Karpas-422 (cell line): ENCODE results near the gene UGT2B10. TPM values are rescaled to one million over a fixed set of nuclear protein-coding genes. Genes with fewer than 3 reads are reported as not detected.
"Not testable (repeated sequence)": the region's sequence is repeated elsewhere in the genome, so short reads cannot be mapped to it uniquely, and the experiment has no call there.

ENCODE experiments used
- DNase-seq: peaks from one replicate; pipeline ENCODE4 v3.0.0-alpha.2; 2015
- H2AFZ ChIP-seq: fragments of 200-600 bp; sonication (generic); 2 replicates; pipeline ENCODE4 v1.6.1; 2014; ENCODE audit warnings: antibody characterized with exemption, low read length, mixed read lengths
- H3K27ac ChIP-seq: fragments of 200-600 bp; sonication (generic); 2 replicates; pipeline ENCODE4 v1.5.1; 2014; ENCODE audit warnings: mild to moderate bottlenecking, low read length, moderate library complexity
- H3K27me3 ChIP-seq: fragments of 200-600 bp; sonication (generic); 2 replicates; pipeline ENCODE4 v1.6.1; 2014; ENCODE audit warnings: low read length, mixed read lengths
- H3K36me3 ChIP-seq: fragments of 200-600 bp; sonication (generic); 2 replicates; pipeline ENCODE4 v1.6.1; 2014; ENCODE audit warnings: low read length, mixed read lengths; ENCODE audit not compliant: insufficient read depth
- H3K4me1 ChIP-seq: fragments of 200-600 bp; sonication (generic); 2 replicates; pipeline ENCODE4 v1.6.1; 2014; ENCODE audit warnings: mild to moderate bottlenecking, low read length, mixed read lengths
- H3K4me2 ChIP-seq: fragments of 200-600 bp; sonication (generic); 2 replicates; pipeline ENCODE4 v1.6.1; 2014; ENCODE audit warnings: low read length, low read depth, mild to moderate bottlenecking; ENCODE audit not compliant: poor library complexity, severe bottlenecking
- H3K4me3 ChIP-seq: fragments of 200-600 bp; sonication (generic); 2 replicates; pipeline ENCODE4 v1.5.1; 2014; ENCODE audit warnings: mild to moderate bottlenecking, antibody characterized with exemption, low read length, mixed read lengths
- H3K79me2 ChIP-seq: fragments of 200-600 bp; sonication (generic); 2 replicates; pipeline ENCODE4 v1.6.1; 2014; ENCODE audit warnings: mild to moderate bottlenecking, low read length, mixed read lengths
- H3K9ac ChIP-seq: fragments of 200-600 bp; sonication (generic); 2 replicates; pipeline ENCODE4 v1.6.0; 2014; ENCODE audit warnings: low read length
- H3K9me2 ChIP-seq: fragments of 200-600 bp; sonication (generic), shearing (Covaris generic); replicated peaks from 2 replicates; pipeline ENCODE4 v1.6.0; 2014; ENCODE audit warnings: mild to moderate bottlenecking, low read length, moderate library complexity; ENCODE audit not compliant: insufficient read depth
- H3K9me3 ChIP-seq: fragments of 300-700, 200-600 bp; sonication (generic); 2 replicates; pipeline ENCODE4 v1.6.1; 2014; ENCODE audit warnings: low read length, mixed read lengths
- H4K20me1 ChIP-seq: fragments of 200-600 bp; sonication (generic); 2 replicates; pipeline ENCODE4 v1.6.1; 2014; ENCODE audit warnings: mild to moderate bottlenecking, antibody characterized with exemption, low read length, low read depth; ENCODE audit not compliant: insufficient read depth
- total RNA-seq: library from RNA; depleted of rRNA; stranded (reverse); fragments of >200 nt; shearing (Covaris generic); gene quantifications from 2 replicates; pipeline ENCODE4 v1.2.3, GENCODE V29; 2014; ENCODE audit warnings: low replicate concordance

The UGT2B10 gene
- total RNA-seq, 1 experiment from 2014 or later = not detected

GRCh38 chr4:68810919-68811318 is 4.9 kb upstream of the UGT2B10 start:
- Histone ChIP-seq H3K4me2 (no peak overlapping the region), H3K9me3 (no peaks in the 10 kb centered on the region), H3K79me2 (no peaks in the 10 kb centered on the region), H3K27ac (no peak overlapping the region), H3K36me3 (no peaks in the 10 kb centered on the region), H3K27me3 (no peaks in the 10 kb centered on the region), H4K20me1 (no peaks in the 10 kb centered on the region), H3K4me1 (no peaks in the 10 kb centered on the region), H3K9ac (no peak overlapping the region), H2AFZ (no peak overlapping the region), H3K9me2 (no peaks in the 10 kb centered on the region), H3K4me3 (no peak overlapping the region)
- no peak for DNase-seq

DNA sequence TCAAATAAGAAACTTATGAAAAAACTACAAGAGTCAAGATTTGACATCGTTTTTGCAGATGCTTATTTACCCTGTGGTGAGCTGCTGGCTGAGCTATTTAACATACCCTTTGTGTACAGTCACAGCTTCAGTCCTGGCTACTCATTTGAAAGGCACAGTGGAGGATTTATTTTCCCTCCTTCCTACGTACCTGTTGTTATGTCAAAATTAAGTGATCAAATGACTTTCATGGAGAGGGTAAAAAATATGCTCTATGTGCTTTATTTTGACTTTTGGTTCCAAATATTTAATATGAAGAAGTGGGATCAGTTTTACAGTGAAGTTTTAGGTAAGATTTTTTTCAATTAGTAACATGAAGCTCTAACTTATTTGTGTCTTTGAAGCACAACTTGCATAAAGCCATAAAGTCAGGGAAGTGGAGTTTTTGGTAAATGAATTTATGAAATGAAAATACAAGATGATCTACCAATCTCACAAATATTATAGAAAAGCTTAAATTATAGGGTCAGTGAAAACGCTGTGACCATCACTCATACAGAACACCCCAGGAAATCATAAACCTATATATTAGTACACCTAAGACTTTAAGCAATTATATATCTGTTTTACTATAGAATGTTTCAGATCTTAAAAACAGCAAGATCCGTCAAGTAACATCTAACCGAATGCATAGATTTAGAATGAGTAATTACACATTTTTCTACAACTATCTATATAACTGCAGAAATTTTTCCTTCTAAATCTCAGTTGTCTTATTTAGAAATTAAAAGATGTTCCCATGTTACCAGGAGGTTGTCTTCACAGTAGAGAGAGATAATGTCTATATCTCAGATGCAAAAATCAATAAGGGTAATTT is 844 bp downstream of the UGT2B10 start:
- H3K9me3 ChIP-seq, H4K20me1 ChIP-seq, H3K9ac ChIP-seq, H3K4me2 ChIP-seq, H3K36me3 ChIP-seq, H2AFZ ChIP-seq, H3K27ac ChIP-seq, H3K9me2 ChIP-seq, H3K79me2 ChIP-seq, H3K4me1 ChIP-seq, H3K4me3 ChIP-seq, H3K27me3 ChIP-seq, DNase-seq: not testable (repeated sequence)

DNA sequence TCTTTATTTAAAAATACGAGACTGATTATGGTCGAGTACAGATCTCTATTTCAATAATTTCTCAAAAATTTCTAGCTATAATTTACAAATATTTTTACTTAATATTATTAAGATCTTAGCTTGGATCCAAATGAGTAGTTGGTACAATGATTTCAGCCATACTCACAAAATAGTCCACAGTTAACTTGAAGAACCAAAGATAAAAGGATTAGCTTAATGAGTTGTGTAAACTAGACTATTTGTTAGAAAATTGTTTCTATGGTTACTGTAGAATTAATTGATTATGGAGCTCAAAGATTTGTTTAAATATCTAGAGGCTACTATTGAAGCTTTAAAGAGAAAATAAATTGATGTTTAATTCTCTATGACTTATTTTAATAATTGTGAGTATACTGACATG is 1.6 kb downstream of the UGT2B10 start:
- Histone ChIP-seq H3K27ac (no peak overlapping the region), H3K9me3 (no peaks in the 10 kb centered on the region), H3K9ac (no peak overlapping the region)

DNA sequence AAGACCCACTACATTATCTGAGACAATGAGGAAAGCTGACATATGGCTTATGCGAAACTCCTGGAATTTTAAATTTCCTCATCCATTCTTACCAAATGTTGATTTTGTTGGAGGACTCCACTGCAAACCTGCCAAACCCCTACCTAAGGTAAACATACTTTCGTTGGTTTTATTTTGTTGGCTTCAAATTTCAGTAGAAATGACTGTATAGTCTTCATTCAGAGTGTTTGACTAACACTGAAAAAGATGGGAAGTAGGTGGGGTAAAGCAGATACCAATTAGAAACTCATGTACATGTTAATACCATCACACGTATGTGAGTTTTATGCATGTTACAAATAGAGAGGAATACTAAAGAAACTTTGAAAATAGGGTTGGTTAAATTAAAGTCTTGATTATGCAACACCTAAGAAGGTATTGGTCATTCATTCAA is 2.3 kb downstream of the UGT2B10 start:
- H3K9ac ChIP-seq = not testable (repeated sequence)

More for the DNA sequence above, 1.6 kb downstream of the UGT2B10 start:
- no peak overlapping the region for H3K4me2 ChIP-seq
- no peaks in the 10 kb centered on the region for H3K79me2 ChIP-seq
- H3K4me3 ChIP-seq = no peak overlapping the region
- H3K4me1 ChIP-seq = no peaks in the 10 kb centered on the region
- H2AFZ ChIP-seq = no peak overlapping the region
- no peaks in the 10 kb centered on the region for H3K27me3 ChIP-seq
- H3K9me2 ChIP-seq = no peaks in the 10 kb centered on the region
- no peak for DNase-seq
- no peaks in the 10 kb centered on the region for H3K36me3 ChIP-seq
- H4K20me1 ChIP-seq = no peaks in the 10 kb centered on the region

DNA sequence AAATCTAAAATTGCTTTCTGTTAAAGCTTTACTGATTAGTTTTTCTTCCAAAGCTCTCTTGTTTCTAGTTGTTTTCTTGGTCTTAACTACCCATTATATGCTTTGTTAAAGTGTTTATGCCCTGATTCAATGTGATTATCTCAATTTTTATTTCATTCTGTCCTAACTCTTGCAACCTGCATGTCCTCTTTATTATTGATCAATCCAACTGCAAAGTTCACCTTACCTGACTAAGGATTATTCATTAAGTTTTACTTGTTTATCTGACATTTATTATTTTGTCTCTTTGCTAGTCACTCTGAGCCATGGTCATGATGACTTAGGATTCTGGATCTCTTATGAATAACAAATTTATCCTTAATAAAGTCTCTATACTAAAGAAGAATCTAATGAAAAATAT is 15.8 kb downstream of the UGT2B10 start:
- DNase-seq = no peak
- no peaks in the 10 kb centered on the region for H3K27me3 ChIP-seq
- no peak overlapping the region for H3K27ac ChIP-seq
- no peaks in the 10 kb centered on the region for H3K4me1 ChIP-seq
- no peak overlapping the region for H3K4me2 ChIP-seq
- no peaks in the 10 kb centered on the region for H3K79me2 ChIP-seq
- H3K4me3 ChIP-seq = no peak overlapping the region
- H3K9me3 ChIP-seq = no peaks in the 10 kb centered on the region; the same call in 1 of the 2 replicates
- no peaks in the 10 kb centered on the region for H3K9me2 ChIP-seq
- no peak overlapping the region for H2AFZ ChIP-seq
- H3K9ac ChIP-seq = no peak overlapping the region
- H3K36me3 ChIP-seq = no peaks in the 10 kb centered on the region
- no peaks in the 10 kb centered on the region for H4K20me1 ChIP-seq

More for the DNA sequence above, 2.3 kb downstream of the UGT2B10 start:
- not testable (repeated sequence) for H3K36me3 ChIP-seq, H3K4me3 ChIP-seq, H4K20me1 ChIP-seq, H3K9me3 ChIP-seq, H3K4me2 ChIP-seq, H3K27ac ChIP-seq, H3K27me3 ChIP-seq, DNase-seq, H2AFZ ChIP-seq, H3K4me1 ChIP-seq, H3K9me2 ChIP-seq, H3K79me2 ChIP-seq

DNA sequence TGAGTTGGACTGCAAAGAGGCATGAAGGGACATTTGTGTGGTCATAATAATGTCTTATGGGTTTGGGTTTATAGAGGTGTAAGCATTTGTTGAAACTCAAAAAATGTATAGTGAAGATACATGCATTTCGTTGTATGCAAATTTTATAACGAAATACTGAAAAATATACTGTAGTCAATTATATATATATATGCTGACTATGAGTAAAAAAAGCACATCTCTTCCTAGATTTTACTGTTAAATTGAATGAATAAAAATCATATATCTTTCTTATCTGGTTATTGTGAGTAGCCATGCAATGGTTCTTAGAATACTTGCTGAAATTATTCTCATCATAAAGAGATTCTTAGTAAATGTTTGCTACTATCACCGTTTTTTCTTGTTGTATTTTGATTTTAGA is 34.5 kb downstream of the UGT2B10 start:
- Histone ChIP-seq H3K9me3 (0 out of 2 replicates have a peak, but pooled peaks cover 4% of the 10 kb centered on the region), H3K27ac (no peak overlapping the region), H3K4me2 (no peak overlapping the region), H3K4me1 (no peaks in the 10 kb centered on the region), H4K20me1 (no peaks in the 10 kb centered on the region), H3K4me3 (no peak overlapping the region), H3K79me2 (no peaks in the 10 kb centered on the region), H3K9me2 (no peaks in the 10 kb centered on the region; the same call in 1 of the 2 replicates), H3K36me3 (no peaks in the 10 kb centered on the region), H3K9ac (no peak overlapping the region), H3K27me3 (no peaks in the 10 kb centered on the region), H2AFZ (no peak overlapping the region)
- DNase-seq = no peak

DNA sequence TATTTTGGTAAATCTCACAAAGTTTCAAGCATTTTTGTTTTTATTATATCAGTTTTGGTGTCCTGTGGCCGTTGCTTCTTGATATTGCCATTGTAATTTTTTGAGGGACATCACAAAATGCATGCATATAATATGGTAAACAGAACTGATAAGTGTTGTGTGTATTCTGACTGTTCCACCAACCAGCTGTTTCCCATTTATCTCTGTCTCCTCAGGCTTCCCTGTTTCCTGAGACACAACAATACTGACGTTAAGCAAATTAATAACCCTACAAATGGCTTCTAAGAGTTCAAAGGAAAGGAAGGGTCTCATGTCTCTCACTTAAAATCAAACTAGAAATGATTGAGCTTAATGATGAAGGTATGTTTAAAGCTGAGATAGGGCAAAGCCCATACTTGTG is 40.0 kb downstream of the UGT2B10 start:
- Histone ChIP-seq H3K27ac (no peak overlapping the region), H3K4me3 (no peak overlapping the region), H3K79me2 (no peaks in the 10 kb centered on the region), H2AFZ (no peak overlapping the region), H3K4me2 (no peak overlapping the region), H3K36me3 (no peaks in the 10 kb centered on the region), H3K9me3 (no peaks in the 10 kb centered on the region; the same call in 1 of the 2 replicates), H3K27me3 (no peaks in the 10 kb centered on the region), H3K9ac (no peak overlapping the region), H4K20me1 (no peaks in the 10 kb centered on the region), H3K4me1 (no peaks in the 10 kb centered on the region), H3K9me2 (no peaks in the 10 kb centered on the region; the same call in 1 of the 2 replicates)
- no peak for DNase-seq

- Histone ChIP-seq H3K9ac (no peak overlapping the region), H3K27ac (no peak overlapping the region), H3K27me3 (no peaks in the 10 kb centered on the region), H3K9me3 (no peaks in the 10 kb centered on the region; the same call in 1 of the 2 replicates), H3K36me3 (no peaks in the 10 kb centered on the region), H3K4me2 (no peak overlapping the region), H3K9me2 (no peaks in the 10 kb centered on the region; the same call in 1 of the 2 replicates), H3K4me1 (no peaks in the 10 kb centered on the region), H3K79me2 (no peaks in the 10 kb centered on the region), H3K4me3 (no peak overlapping the region), H4K20me1 (no peaks in the 10 kb centered on the region), H2AFZ (no peak overlapping the region)
- DNase-seq = no peak
These were observed 42.2 kb downstream of the UGT2B10 start for GRCh38 chr4:68858039-68858438.
